GM19397 (cell line): ENCODE data around the gene TMEM255B.

Experiments
- ATAC-seq: cut with Tn5 transposase; IDR thresholded peaks from one replicate; pipeline ENCODE4 v1.9.1; 2021; ENCODE audit warnings: mild to moderate bottlenecking, moderate library complexity; ENCODE audit not compliant: unreplicated experiment

Gene TMEM255B

GRCh38 chr13:113857531-113858195 is 98.6 kb downstream of the TMEM255B start:
- no peak for ATAC-seq

DNA sequence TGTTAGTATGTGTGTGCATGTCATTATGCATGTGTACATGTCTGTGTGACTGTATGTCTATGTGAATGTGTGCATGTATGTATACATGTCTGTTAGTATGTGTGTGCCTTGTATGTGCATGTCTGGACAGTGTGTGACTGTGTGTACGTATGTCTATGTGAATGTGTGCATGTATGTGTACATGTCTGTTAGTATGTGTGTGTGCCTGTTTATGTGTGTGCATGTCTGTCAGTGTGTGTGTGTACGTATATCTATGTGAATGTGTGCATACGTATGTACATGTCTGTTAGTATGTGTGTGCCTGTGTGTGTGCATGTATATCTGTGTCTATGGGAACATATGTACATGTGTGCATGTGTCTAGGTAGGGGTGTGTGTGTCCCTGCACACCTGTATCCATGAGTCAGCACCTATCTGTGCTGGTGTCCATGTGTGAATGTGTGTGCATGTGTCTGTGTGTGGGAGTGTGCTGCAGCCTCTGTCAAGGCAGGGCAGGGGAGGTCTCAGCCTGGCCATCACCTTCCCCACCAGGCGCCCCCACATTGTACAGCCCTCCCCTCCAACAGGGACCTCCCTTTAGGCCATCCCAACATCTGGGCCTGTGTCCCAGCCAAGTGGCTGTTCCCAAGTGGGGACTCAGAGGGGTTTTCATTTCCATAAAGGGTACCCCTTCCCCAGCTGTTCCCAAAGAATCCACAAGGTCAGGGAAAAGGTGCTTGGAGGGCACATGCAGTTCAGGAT is 100.5 kb downstream of the TMEM255B start:
- ATAC-seq: no peak

DNA sequence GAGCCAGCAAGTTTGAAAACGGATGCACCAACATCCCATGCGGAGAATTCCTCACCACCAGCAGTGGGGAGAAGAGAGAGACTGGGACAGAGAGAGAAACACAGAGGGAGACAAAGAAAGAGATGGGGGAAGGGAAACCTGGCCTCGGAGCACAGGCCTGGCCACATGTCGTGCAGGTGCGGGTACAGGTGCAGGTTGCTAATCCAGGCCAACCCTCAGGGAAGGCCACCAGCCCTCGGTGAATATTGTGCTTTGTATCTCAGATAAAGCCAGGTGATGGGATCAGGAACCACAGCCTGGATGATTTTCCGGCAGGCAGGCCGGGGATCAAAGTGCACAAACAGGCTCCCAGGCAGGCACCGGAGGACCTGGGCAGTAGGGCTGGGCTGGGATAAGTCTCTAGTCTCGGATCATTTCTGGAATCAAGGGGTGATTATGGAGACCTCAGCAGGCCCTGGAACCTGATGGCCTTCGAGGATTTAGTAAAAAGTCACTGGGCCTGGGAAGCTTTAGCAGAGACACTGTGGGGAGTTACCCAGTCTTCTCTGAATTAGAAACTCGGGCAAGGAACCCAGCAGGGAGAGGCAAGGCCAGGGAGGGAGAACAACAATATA is 101.1 kb downstream of the TMEM255B start:
- ATAC-seq: no peak

- no peak for ATAC-seq
Measured at GRCh38 chr13:113860665-113861432, 101.8 kb downstream of the TMEM255B start.

DNA sequence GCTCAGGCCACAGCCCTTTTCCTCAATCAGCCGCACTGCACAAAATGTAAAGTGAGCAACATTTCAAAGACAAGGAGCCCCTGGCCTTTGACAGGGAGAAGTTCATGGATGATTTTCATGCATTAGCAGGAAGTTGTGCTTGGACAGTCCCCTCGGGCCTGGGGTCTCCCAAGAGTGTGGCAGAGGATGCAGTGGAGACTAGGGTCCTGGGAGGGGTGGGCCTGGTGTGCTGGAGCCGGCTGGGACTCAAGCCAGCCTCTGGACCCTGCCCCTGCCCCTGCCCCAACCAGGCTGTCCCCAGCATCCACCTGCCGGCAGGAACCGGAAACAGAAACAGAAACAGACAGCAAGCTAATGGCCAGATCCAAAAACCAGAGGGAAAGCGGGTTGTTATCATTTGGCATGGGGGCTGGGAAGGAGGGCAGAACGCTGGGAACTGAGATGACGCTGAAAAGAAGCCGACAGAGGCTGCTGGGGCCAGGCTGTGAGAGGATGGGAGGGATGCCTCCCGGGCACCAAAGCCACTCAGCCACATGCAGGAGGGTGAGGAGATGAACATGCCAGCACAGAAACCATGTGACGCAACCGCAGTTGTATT is 102.5 kb downstream of the TMEM255B start:
- no peak for ATAC-seq

- ATAC-seq: no peak
Measured at GRCh38 chr13:113862191-113862930, 103.3 kb downstream of the TMEM255B start.

GRCh38 chr13:113862931-113863523 is 104.0 kb downstream of the TMEM255B start:
- ATAC-seq: no peak

GRCh38 chr13:113863524-113864272 is 104.7 kb downstream of the TMEM255B start, which contains the start of gene GAS6:
TSS of gene GAS6 (minus strand) at chr13:113864076. CDS start at chr13:113863920, 156 bp downstream.
- ATAC-seq: no peak

GRCh38 chr13:113864273-113864890 is 105.4 kb downstream of the TMEM255B start:
- no peak for ATAC-seq

DNA sequence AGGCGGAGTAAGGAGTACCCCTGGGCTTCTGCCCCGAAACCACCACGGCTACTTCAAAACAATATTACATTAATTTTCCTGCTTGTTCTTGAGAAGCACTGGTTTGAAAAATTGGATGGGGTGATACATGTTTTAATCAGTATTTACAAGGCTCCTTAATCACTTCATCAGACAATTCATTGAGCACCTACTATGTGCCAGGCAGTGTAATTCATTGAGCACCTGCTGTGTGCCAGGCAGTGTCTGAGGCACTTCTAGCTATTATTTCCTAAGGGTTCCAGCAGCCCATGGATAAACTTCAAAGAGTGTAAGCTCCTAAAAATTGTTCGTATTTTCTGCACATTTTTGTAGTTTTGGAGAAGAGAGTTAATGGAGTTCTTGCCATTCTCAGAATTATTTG is 106.4 kb downstream of the TMEM255B start:
- ATAC-seq: no peak
